Fibroblast of lung (primary cell): Measurements from ENCODE around the gene ST8SIA4.
"Not testable (repeated sequence)": the region's sequence is repeated elsewhere in the genome, so short reads cannot be mapped to it uniquely, and the experiment has no call there.

ENCODE experiments used
- EZH2 ChIP-seq: IDR thresholded peaks from 2 replicates; pipeline ENCODE4 v1.5.1; 2012; ENCODE audit warnings: low read length, control low read depth, mild to moderate bottlenecking; ENCODE audit errors: missing control alignments
- TF ChIP-seq, protein P1 (sequence below), 2 donors: IDR thresholded peaks in 1 of 2; conservative IDR thresholded peaks in 1 of 2; 1 replicate in 1 of 2; 2 replicates in 1 of 2; pipeline ENCODE4 v1.5.1; 2011 to 2012; ENCODE audit warnings: low read length in 2 of 2, control low read depth in 1 of 2, inconsistent platforms in 1 of 2, low read depth in 1 of 2, mild to moderate bottlenecking in 1 of 2

DNA sequence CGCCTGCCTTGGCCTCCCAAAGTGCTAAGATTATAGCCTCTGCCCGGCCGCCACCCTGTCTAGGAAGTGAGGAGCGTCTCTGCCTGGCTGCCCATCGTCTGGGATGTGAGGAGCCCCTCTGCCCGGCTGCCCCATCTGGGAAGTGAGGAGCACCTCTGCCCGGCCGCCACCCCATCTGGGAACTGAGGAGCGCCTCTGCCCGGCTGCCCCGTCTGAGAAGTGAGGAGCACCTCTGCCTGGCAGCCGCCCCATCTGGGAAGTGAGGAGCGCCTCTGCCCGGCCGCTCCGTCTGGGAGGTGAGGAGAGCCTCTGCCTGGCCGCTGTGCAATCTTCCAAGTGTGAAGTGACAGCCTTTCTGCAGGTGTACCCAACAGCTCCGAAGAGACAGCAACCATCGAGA lies 117.5 kb downstream of the ST8SIA4 start:
- TF ChIP-seq, protein P1, sequence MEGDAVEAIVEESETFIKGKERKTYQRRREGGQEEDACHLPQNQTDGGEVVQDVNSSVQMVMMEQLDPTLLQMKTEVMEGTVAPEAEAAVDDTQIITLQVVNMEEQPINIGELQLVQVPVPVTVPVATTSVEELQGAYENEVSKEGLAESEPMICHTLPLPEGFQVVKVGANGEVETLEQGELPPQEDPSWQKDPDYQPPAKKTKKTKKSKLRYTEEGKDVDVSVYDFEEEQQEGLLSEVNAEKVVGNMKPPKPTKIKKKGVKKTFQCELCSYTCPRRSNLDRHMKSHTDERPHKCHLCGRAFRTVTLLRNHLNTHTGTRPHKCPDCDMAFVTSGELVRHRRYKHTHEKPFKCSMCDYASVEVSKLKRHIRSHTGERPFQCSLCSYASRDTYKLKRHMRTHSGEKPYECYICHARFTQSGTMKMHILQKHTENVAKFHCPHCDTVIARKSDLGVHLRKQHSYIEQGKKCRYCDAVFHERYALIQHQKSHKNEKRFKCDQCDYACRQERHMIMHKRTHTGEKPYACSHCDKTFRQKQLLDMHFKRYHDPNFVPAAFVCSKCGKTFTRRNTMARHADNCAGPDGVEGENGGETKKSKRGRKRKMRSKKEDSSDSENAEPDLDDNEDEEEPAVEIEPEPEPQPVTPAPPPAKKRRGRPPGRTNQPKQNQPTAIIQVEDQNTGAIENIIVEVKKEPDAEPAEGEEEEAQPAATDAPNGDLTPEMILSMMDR (conservative IDR thresholded peaks at IDR 0.05 in 1 of 2, IDR thresholded peaks at IDR 0.05 in 1 of 2; ENCODE audit: low read depth in 1 of 2, low read length in 2 of 2) = not testable (repeated sequence)
- not testable (repeated sequence) for TF ChIP-seq EZH2
